ENCODE measurements around the gene MBOAT7.
"Not testable (repeated sequence)": the region's sequence is repeated elsewhere in the genome, so short reads cannot be mapped to it uniquely, and the experiment has no call there.

The MBOAT7 gene

GRCh38 chr19:54189145-54189734 lies at the start of gene MBOAT7:
TSS of gene MBOAT7 (minus strand) at chr19:54189580. CDS start at chr19:54188508, 1,072 bp downstream.
- no peak for DNase-seq

- no peak for DNase-seq
These were observed 44.6 kb upstream of the MBOAT7 start for GRCh38 chr19:54233941-54234340.

GRCh38 chr19:54231077-54231931 lies 41.9 kb upstream of the MBOAT7 start:
- DNase-seq: peak; percentile 75

GRCh38 chr19:54230031-54230430 lies 40.7 kb upstream of the MBOAT7 start:
- no peak for DNase-seq

- DNase-seq: no peak
These were observed 39.8 kb upstream of the MBOAT7 start for GRCh38 chr19:54229146-54229545.

- DNase-seq: not testable (repeated sequence)
These were observed 35.2 kb upstream of the MBOAT7 start for GRCh38 chr19:54224619-54225018.

GRCh38 chr19:54223937-54224281 lies 34.5 kb upstream of the MBOAT7 start:
- not testable (repeated sequence) for DNase-seq

GRCh38 chr19:54223277-54223936 lies 34.0 kb upstream of the MBOAT7 start:
- DNase-seq: not testable (repeated sequence)

GRCh38 chr19:54222474-54223276 lies 33.3 kb upstream of the MBOAT7 start, which contains the start of gene LILRB3:
TSS of gene LILRB3 (minus strand) at chr19:54223007. CDS start at chr19:54222976, 31 bp downstream.
- not testable (repeated sequence) for DNase-seq

- not testable (repeated sequence) for DNase-seq
These were observed 32.6 kb upstream of the MBOAT7 start for GRCh38 chr19:54221947-54222346.

- DNase-seq: not testable (repeated sequence)
These were observed 30.3 kb upstream of the MBOAT7 start for GRCh38 chr19:54219702-54220101.

GRCh38 chr19:54218960-54219661 lies 29.7 kb upstream of the MBOAT7 start:
- no peak for DNase-seq

GRCh38 chr19:54218259-54218658 lies 28.9 kb upstream of the MBOAT7 start:
- DNase-seq: no peak

GRCh38 chr19:54217517-54218247 lies 28.3 kb upstream of the MBOAT7 start:
- DNase-seq: not testable (repeated sequence)

- DNase-seq: no peak
These were observed 27.5 kb upstream of the MBOAT7 start for GRCh38 chr19:54216869-54217268.

- not testable (repeated sequence) for DNase-seq
These were observed 25.4 kb upstream of the MBOAT7 start for GRCh38 chr19:54214734-54215133.

- not testable (repeated sequence) for DNase-seq
These were observed 24.8 kb upstream of the MBOAT7 start for GRCh38 chr19:54214217-54214616.

- no peak for DNase-seq
These were observed 21.9 kb upstream of the MBOAT7 start for GRCh38 chr19:54211235-54211634.

GRCh38 chr19:54209811-54210494 lies 20.6 kb upstream of the MBOAT7 start:
- DNase-seq: peak; percentile 87

GRCh38 chr19:54209058-54209810 lies 19.9 kb upstream of the MBOAT7 start:
- no peak for DNase-seq

All from NCI-H146 (cell line).